ENCODE measurements around the gene CRACDL.

CRACDL gene

GRCh38 chr2:98881153-98881650 lies 54.8 kb downstream of the CRACDL start:
- no peak for TF ChIP-seq TAF1 (IDR thresholded peaks at IDR 0.05; ENCODE audit: borderline replicate concordance, insufficient read depth, low read length)
- no peak for TF ChIP-seq SIN3A (IDR thresholded peaks at IDR 0.05; ENCODE audit: borderline replicate concordance, insufficient read depth, low read length)
- no peak for TF ChIP-seq REST (IDR thresholded peaks at IDR 0.05; ENCODE audit: insufficient read depth in 1 of 2, low read depth in 2 of 2, low read length in 2 of 2)
- no peak for TF ChIP-seq FOXP2 (optimal IDR thresholded peaks at IDR 0.05; ENCODE audit: borderline replicate concordance, extremely low read depth, extremely low read length, insufficient read depth)
- no peak for TF ChIP-seq POLR2AphosphoS5 (IDR thresholded peaks at IDR 0.05; ENCODE audit: low read depth, low read length)

GRCh38 chr2:98880266-98881152 lies 55.5 kb downstream of the CRACDL start:
- TF ChIP-seq TAF1 (IDR thresholded peaks at IDR 0.05; ENCODE audit: borderline replicate concordance, insufficient read depth, low read length) (no peak), POLR2AphosphoS5 (IDR thresholded peaks at IDR 0.05; ENCODE audit: low read depth, low read length) (no peak), FOXP2 (optimal IDR thresholded peaks at IDR 0.05; ENCODE audit: borderline replicate concordance, extremely low read depth, extremely low read length, insufficient read depth) (no peak)

- TF ChIP-seq TAF1 (IDR thresholded peaks at IDR 0.05; ENCODE audit: borderline replicate concordance, insufficient read depth, low read length) (no peak), REST (IDR thresholded peaks at IDR 0.05; ENCODE audit: insufficient read depth in 1 of 2, low read depth in 2 of 2, low read length in 2 of 2) (no peak), POLR2AphosphoS5 (IDR thresholded peaks at IDR 0.05; ENCODE audit: low read depth, low read length) (no peak)
These were observed 59.3 kb downstream of the CRACDL start for GRCh38 chr2:98876741-98877140.

GRCh38 chr2:98875746-98876145 lies 60.3 kb downstream of the CRACDL start:
- TF ChIP-seq POLR2AphosphoS5 (IDR thresholded peaks at IDR 0.05; ENCODE audit: low read depth, low read length) (no peak), SIN3A (IDR thresholded peaks at IDR 0.05; ENCODE audit: borderline replicate concordance, insufficient read depth, low read length) (no peak), FOXP2 (optimal IDR thresholded peaks at IDR 0.05; ENCODE audit: borderline replicate concordance, extremely low read depth, extremely low read length, insufficient read depth) (no peak), REST (IDR thresholded peaks at IDR 0.05; ENCODE audit: insufficient read depth in 1 of 2, low read depth in 2 of 2, low read length in 2 of 2) (no peak), TAF1 (IDR thresholded peaks at IDR 0.05; ENCODE audit: borderline replicate concordance, insufficient read depth, low read length) (no peak)

GRCh38 chr2:98875081-98875728 lies 60.8 kb downstream of the CRACDL start:
- TF ChIP-seq FOXP2 (optimal IDR thresholded peaks at IDR 0.05; ENCODE audit: borderline replicate concordance, extremely low read depth, extremely low read length, insufficient read depth) (no peak), SIN3A (IDR thresholded peaks at IDR 0.05; ENCODE audit: borderline replicate concordance, insufficient read depth, low read length) (no peak)

- no peak for TF ChIP-seq FOXP2 (optimal IDR thresholded peaks at IDR 0.05; ENCODE audit: borderline replicate concordance, extremely low read depth, extremely low read length, insufficient read depth)
- no peak for TF ChIP-seq POLR2AphosphoS5 (IDR thresholded peaks at IDR 0.05; ENCODE audit: low read depth, low read length)
- no peak for TF ChIP-seq TAF1 (IDR thresholded peaks at IDR 0.05; ENCODE audit: borderline replicate concordance, insufficient read depth, low read length)
- no peak for TF ChIP-seq REST (IDR thresholded peaks at IDR 0.05; ENCODE audit: insufficient read depth in 1 of 2, low read depth in 2 of 2, low read length in 2 of 2)
- TF ChIP-seq SIN3A (IDR thresholded peaks at IDR 0.05; ENCODE audit: borderline replicate concordance, insufficient read depth, low read length): no peak
These were observed 61.8 kb downstream of the CRACDL start for GRCh38 chr2:98874186-98874689.
